HFF-Myc (cell line): ENCODE measurements around the gene UGT1A8.
"Not testable (repeated sequence)": the region's sequence is repeated elsewhere in the genome, so short reads cannot be mapped to it uniquely, and the experiment has no call there.

Experiments
- DNase-seq: peaks from one replicate; pipeline ENCODE4 v3.0.0-alpha.2; 2011; ENCODE audit warnings: low read depth; ENCODE audit errors: extremely low read depth
- H3K4me3 ChIP-seq: replicated peaks from 2 replicates; pipeline ENCODE4 v1.5.1; 2011; ENCODE audit warnings: low read depth, mild to moderate bottlenecking, control low read depth, low read length
- CTCF ChIP-seq: IDR thresholded peaks from 2 replicates; pipeline ENCODE4 v1.5.1; 2012; ENCODE audit warnings: mild to moderate bottlenecking, low read depth, low read length, control low read depth; ENCODE audit errors: missing control alignments

The UGT1A8 gene

GRCh38 chr2:233712611-233713261 is 95.3 kb downstream of the UGT1A8 start, which contains the start of gene UGT1A5:
TSS of gene UGT1A5 (plus strand) at chr2:233712907. CDS start at chr2:233712992, 85 bp downstream.
- H3K4me3 ChIP-seq, result no peak within 1 kb of the TSS
- DNase-seq, result no peak
- TF ChIP-seq CTCF, result no peak

DNA sequence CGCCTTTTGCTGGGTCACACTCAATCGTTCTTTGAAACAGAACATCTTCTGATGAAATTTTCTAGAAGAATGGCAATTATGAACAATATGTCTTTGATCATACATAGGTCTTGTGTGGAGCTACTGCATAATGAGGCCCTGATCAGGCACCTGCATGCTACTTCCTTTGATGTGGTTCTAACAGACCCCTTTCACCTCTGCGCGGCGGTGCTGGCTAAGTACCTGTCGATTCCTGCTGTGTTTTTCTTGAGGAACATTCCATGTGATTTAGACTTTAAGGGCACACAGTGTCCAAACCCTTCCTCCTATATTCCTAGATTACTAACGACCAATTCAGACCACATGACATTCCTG is 95.8 kb downstream of the UGT1A8 start:
- TF ChIP-seq CTCF, result no peak
- DNase-seq, result no peak

GRCh38 chr2:233714121-233714520 is 96.7 kb downstream of the UGT1A8 start:
- DNase-seq, result no peak
- no peak for TF ChIP-seq CTCF
- H3K4me3 ChIP-seq, result no peak overlapping the region

More for the DNA sequence above, 95.8 kb downstream of the UGT1A8 start:
- H3K4me3 ChIP-seq, result no peak overlapping the region

- DNase-seq, result no peak
Measured at GRCh38 chr2:233718552-233718951, 101.1 kb downstream of the UGT1A8 start, which contains the start of gene UGT1A4. TSS of gene UGT1A4 (plus strand) at chr2:233718736. CDS start at chr2:233718821, 85 bp downstream.

GRCh38 chr2:233728723-233729301 is 111.4 kb downstream of the UGT1A8 start, which contains the start of gene UGT1A3:
TSS of gene UGT1A3 (plus strand) at chr2:233729042. CDS start at chr2:233729127, 85 bp downstream.
- H3K4me3 ChIP-seq, result no peak within 1 kb of the TSS
- no peak for DNase-seq
- no peak for TF ChIP-seq CTCF

More at GRCh38 chr2:233718552-233718951, 101.1 kb downstream of the UGT1A8 start, which contains the start of gene UGT1A4:
- H3K4me3 ChIP-seq, result no peak within 1 kb of the TSS
- no peak for TF ChIP-seq CTCF

- not testable (repeated sequence) for H3K4me3 ChIP-seq, DNase-seq
Measured at GRCh38 chr2:233736868-233737653, 119.6 kb downstream of the UGT1A8 start.

- DNase-seq, result no peak
- TF ChIP-seq CTCF, result no peak
Measured at GRCh38 chr2:233740870-233741269, 123.4 kb downstream of the UGT1A8 start.

More at GRCh38 chr2:233740870-233741269, 123.4 kb downstream of the UGT1A8 start:
- no peak overlapping the region for H3K4me3 ChIP-seq
